ENCODE data around the gene STK39.

The STK39 gene

GRCh38 chr2:168025487-168026202 lies 221.8 kb downstream of the STK39 start:
- no peak for DNase-seq (ENCODE audit: low spot score)
- TF ChIP-seq CTCF (IDR thresholded peaks at IDR 0.05; ENCODE audit: extremely low read depth, missing control alignments) = no peak

GRCh38 chr2:168024459-168024858 lies 222.9 kb downstream of the STK39 start:
- TF ChIP-seq CTCF (IDR thresholded peaks at IDR 0.05; ENCODE audit: extremely low read depth, missing control alignments) = no peak
- no peak for DNase-seq (ENCODE audit: low spot score)

- TF ChIP-seq CTCF (IDR thresholded peaks at IDR 0.05; ENCODE audit: extremely low read depth, missing control alignments) = no peak
- DNase-seq (ENCODE audit: low spot score) = no peak
These were observed 225.4 kb downstream of the STK39 start for GRCh38 chr2:168021800-168022587.

- TF ChIP-seq CTCF (IDR thresholded peaks at IDR 0.05; ENCODE audit: extremely low read depth, missing control alignments) = no peak
- no peak for DNase-seq (ENCODE audit: low spot score)
These were observed 232.0 kb downstream of the STK39 start for GRCh38 chr2:168015274-168015953.

- no peak for TF ChIP-seq CTCF (IDR thresholded peaks at IDR 0.05; ENCODE audit: extremely low read depth, missing control alignments)
- DNase-seq (ENCODE audit: low spot score) = no peak
These were observed 237.5 kb downstream of the STK39 start for GRCh38 chr2:168009900-168010299.

- TF ChIP-seq CTCF (IDR thresholded peaks at IDR 0.05; ENCODE audit: extremely low read depth, missing control alignments) = no peak
- DNase-seq (ENCODE audit: low spot score) = no peak
These were observed 238.7 kb downstream of the STK39 start for GRCh38 chr2:168008646-168009195.

All from GM20000 (cell line).